ENCODE measurements around the gene HERC3. TPM values are rescaled to one million over a fixed set of nuclear protein-coding genes. Genes with fewer than 3 reads are reported as not detected.
A peak's percentile ranks its signal among the peaks of the same experiment; 100 is the strongest.
"Not testable (repeated sequence)": the region's sequence is repeated elsewhere in the genome, so short reads cannot be mapped to it uniquely, and the experiment has no call there.

HERC3 gene
- polyA plus RNA-seq, 6 donors from 2014 or later: 31.6 to 50.8 (median 45.8) TPM

- peak overlapping the region; percentile 89 to 98 (median 94) for H3K27ac Mint-ChIP-seq
- H3K9me3 Mint-ChIP-seq: no peaks in the 10 kb centered on the region
- H3K36me3 Mint-ChIP-seq: peaks cover 8 to 10% of the 10 kb centered on the region in 2 donors
- peaks cover 27 to 38% (median 33%) of the 10 kb centered on the region in 3 donors for H3K4me1 Mint-ChIP-seq
- H3K27me3 Mint-ChIP-seq: no peaks in the 10 kb centered on the region
- peak overlapping the region; percentile 88 to 97 (median 94) for H3K4me3 Mint-ChIP-seq
- DNase-seq (peak; percentile 76), ATAC-seq (ENCODE audit: low read depth in 2 of 2) (peak; percentile 74 to 77)
Observed at GRCh38 chr4:88592600-88593448, 544 bp downstream of the HERC3 start.

GRCh38 chr4:88597970-88598660 lies 5.8 kb downstream of the HERC3 start:
- DNase-seq (no peak), ATAC-seq (ENCODE audit: low read depth in 2 of 2) (no peak)
- H3K4me3 Mint-ChIP-seq: peak overlapping the region in 2 of 8 donors; percentile 12 to 24
- H3K36me3 Mint-ChIP-seq: peaks cover 8 to 21% of the 10 kb centered on the region in 2 donors
- H3K27me3 Mint-ChIP-seq: no peaks in the 10 kb centered on the region
- H3K4me1 Mint-ChIP-seq: peaks cover 39 to 61% (median 41%) of the 10 kb centered on the region in 3 donors
- H3K9me3 Mint-ChIP-seq: no peaks in the 10 kb centered on the region
- peak overlapping the region in 2 of 6 donors; percentile 49 to 69 for H3K27ac Mint-ChIP-seq

- Mint-ChIP-seq H3K36me3 (peaks cover 11 to 22% of the 10 kb centered on the region in 2 donors), H3K4me1 (peaks cover 32 to 57% (median 37%) of the 10 kb centered on the region in 3 donors), H3K27me3 (no peaks in the 10 kb centered on the region), H3K27ac (peak overlapping the region in 3 of 6 donors; percentile 36 to 61 (median 53)), H3K4me3 (peak overlapping the region in 1 of 8 donors; percentile 17), H3K9me3 (peaks cover 0 to 1% (median 0%) of the 10 kb centered on the region in 7 donors)
- ATAC-seq (ENCODE audit: low read depth in 2 of 2) (no peak), DNase-seq (no peak)
Observed at GRCh38 chr4:88599298-88599697, 7.0 kb downstream of the HERC3 start.

- peak overlapping the region in 4 of 8 donors; percentile 3 to 40 (median 24) for H3K4me3 Mint-ChIP-seq
- ATAC-seq (ENCODE audit: low read depth in 2 of 2) (peak; percentile 47 to 56), DNase-seq (no peak)
- peaks cover 15 to 26% of the 10 kb centered on the region in 2 donors for H3K36me3 Mint-ChIP-seq
- H3K27me3 Mint-ChIP-seq: no peaks in the 10 kb centered on the region
- peaks cover 32 to 57% (median 41%) of the 10 kb centered on the region in 3 donors for H3K4me1 Mint-ChIP-seq
- H3K9me3 Mint-ChIP-seq: peaks cover 0 to 5% (median 0%) of the 10 kb centered on the region in 7 donors
- H3K27ac Mint-ChIP-seq: peak overlapping the region in 3 of 6 donors; percentile 61 to 84 (median 72)
Observed at GRCh38 chr4:88599714-88600113, 7.4 kb downstream of the HERC3 start.

GRCh38 chr4:88600176-88600838 lies 8.0 kb downstream of the HERC3 start:
- H3K4me3 Mint-ChIP-seq: peak overlapping the region in 1 of 8 donors; percentile 40
- ATAC-seq (ENCODE audit: low read depth in 2 of 2) (no peak), DNase-seq (no peak)
- peaks cover 18 to 29% of the 10 kb centered on the region in 2 donors for H3K36me3 Mint-ChIP-seq
- peaks cover 0 to 5% (median 0%) of the 10 kb centered on the region in 7 donors for H3K9me3 Mint-ChIP-seq
- peaks cover 36 to 61% (median 46%) of the 10 kb centered on the region in 3 donors for H3K4me1 Mint-ChIP-seq
- H3K27me3 Mint-ChIP-seq: no peaks in the 10 kb centered on the region
- peak overlapping the region in 3 of 6 donors; percentile 17 to 61 (median 34) for H3K27ac Mint-ChIP-seq

GRCh38 chr4:88604978-88605678 lies 12.8 kb downstream of the HERC3 start:
- H3K4me1 Mint-ChIP-seq: peaks cover 37 to 50% (median 41%) of the 10 kb centered on the region in 3 donors
- peaks cover 0 to 16% (median 6%) of the 10 kb centered on the region in 7 donors for H3K9me3 Mint-ChIP-seq
- peaks cover 42 to 44% of the 10 kb centered on the region in 2 donors for H3K36me3 Mint-ChIP-seq
- peak overlapping the region in 2 of 6 donors; percentile 25 to 39 for H3K27ac Mint-ChIP-seq
- DNase-seq: no peak
- ATAC-seq (ENCODE audit: low read depth in 2 of 2): no peak
- H3K27me3 Mint-ChIP-seq: no peaks in the 10 kb centered on the region
- no peak overlapping the region for H3K4me3 Mint-ChIP-seq

- H3K4me3 Mint-ChIP-seq: no peak overlapping the region
- peak overlapping the region in 2 of 6 donors; percentile 25 to 88 for H3K27ac Mint-ChIP-seq
- H3K36me3 Mint-ChIP-seq: peaks cover 44 to 48% of the 10 kb centered on the region in 2 donors
- peaks cover 36 to 51% (median 47%) of the 10 kb centered on the region in 3 donors for H3K4me1 Mint-ChIP-seq
- peaks cover 0 to 16% (median 6%) of the 10 kb centered on the region in 7 donors for H3K9me3 Mint-ChIP-seq
- no peaks in the 10 kb centered on the region for H3K27me3 Mint-ChIP-seq
- ATAC-seq (ENCODE audit: low read depth in 2 of 2): no peak
- no peak for DNase-seq
Observed at GRCh38 chr4:88605736-88606135, 13.5 kb downstream of the HERC3 start.

- H3K4me1 Mint-ChIP-seq: peaks cover 44 to 57% (median 56%) of the 10 kb centered on the region in 3 donors
- peaks cover 44 to 54% of the 10 kb centered on the region in 2 donors for H3K36me3 Mint-ChIP-seq
- ATAC-seq (ENCODE audit: low read depth in 2 of 2): no peak
- no peak overlapping the region for H3K4me3 Mint-ChIP-seq
- no peak for DNase-seq
- H3K27ac Mint-ChIP-seq: no peak overlapping the region
- H3K9me3 Mint-ChIP-seq: peaks cover 0 to 16% (median 6%) of the 10 kb centered on the region in 7 donors
- H3K27me3 Mint-ChIP-seq: no peaks in the 10 kb centered on the region
Observed at GRCh38 chr4:88606832-88607231, 14.6 kb downstream of the HERC3 start.

- H3K9me3 Mint-ChIP-seq: peaks cover 0 to 14% (median 6%) of the 10 kb centered on the region in 7 donors
- H3K27ac Mint-ChIP-seq: peak overlapping the region in 1 of 6 donors; percentile 56
- H3K27me3 Mint-ChIP-seq: no peaks in the 10 kb centered on the region
- ATAC-seq (ENCODE audit: low read depth in 2 of 2): no peak
- no peak for DNase-seq
- no peak overlapping the region for H3K4me3 Mint-ChIP-seq
- H3K36me3 Mint-ChIP-seq: peaks cover 40 to 51% of the 10 kb centered on the region in 2 donors
- peaks cover 59 to 72% (median 72%) of the 10 kb centered on the region in 3 donors for H3K4me1 Mint-ChIP-seq
Observed at GRCh38 chr4:88609387-88609786, 17.1 kb downstream of the HERC3 start.

- H3K4me3 Mint-ChIP-seq; H3K27me3 Mint-ChIP-seq; DNase-seq; ATAC-seq (ENCODE audit: low read depth in 2 of 2): not testable (repeated sequence)
- peaks cover 36 to 47% of the 10 kb centered on the region in 2 donors for H3K36me3 Mint-ChIP-seq
- H3K27ac Mint-ChIP-seq: peak overlapping the region in 1 of 6 donors; percentile 56
- H3K4me1 Mint-ChIP-seq: peaks cover 58 to 71% (median 71%) of the 10 kb centered on the region in 3 donors
- peaks cover 0 to 11% (median 6%) of the 10 kb centered on the region in 7 donors for H3K9me3 Mint-ChIP-seq
Observed at GRCh38 chr4:88609794-88610193, 17.5 kb downstream of the HERC3 start.

- DNase-seq (no peak), ATAC-seq (ENCODE audit: low read depth in 2 of 2) (no peak)
- H3K9me3 Mint-ChIP-seq: peaks cover 0 to 9% (median 5%) of the 10 kb centered on the region in 7 donors
- H3K4me1 Mint-ChIP-seq: peaks cover 56 to 68% (median 65%) of the 10 kb centered on the region in 3 donors
- peaks cover 29 to 44% of the 10 kb centered on the region in 2 donors for H3K36me3 Mint-ChIP-seq
- H3K4me3 Mint-ChIP-seq: peak overlapping the region in 3 of 8 donors; percentile 30 to 52 (median 42)
- no peaks in the 10 kb centered on the region for H3K27me3 Mint-ChIP-seq
- no peak overlapping the region for H3K27ac Mint-ChIP-seq
Observed at GRCh38 chr4:88610771-88611170, 18.5 kb downstream of the HERC3 start.

GRCh38 chr4:88613417-88613875 lies 21.2 kb downstream of the HERC3 start:
- H3K27me3 Mint-ChIP-seq: no peaks in the 10 kb centered on the region
- H3K27ac Mint-ChIP-seq: peak overlapping the region; percentile 24 to 96 (median 84)
- ATAC-seq (ENCODE audit: low read depth in 2 of 2) (peak; percentile 95 to 96), DNase-seq (peak; percentile 58)
- peaks cover 67 to 79% (median 75%) of the 10 kb centered on the region in 3 donors for H3K4me1 Mint-ChIP-seq
- H3K9me3 Mint-ChIP-seq: no peaks in the 10 kb centered on the region
- H3K36me3 Mint-ChIP-seq: peaks cover 5 to 33% of the 10 kb centered on the region in 2 donors
- H3K4me3 Mint-ChIP-seq: peak overlapping the region; percentile 22 to 67 (median 62)
